ENCODE data around the gene DOK1. TPM values are rescaled to one million over a fixed set of nuclear protein-coding genes. Genes with fewer than 3 reads are reported as not detected.
A peak's percentile ranks its signal among the peaks of the same experiment; 100 is the strongest.

DOK1 gene
- total RNA-seq, 1 donor from 2014 or later, result 27.8 TPM

- Mint-ChIP-seq H3K9me3 (ENCODE audit: unreplicated experiment) (no peaks in the 10 kb centered on the region), H3K4me3 (ENCODE audit: unreplicated experiment) (peak overlapping the region; percentile 81)
- TF ChIP-seq CTCF (IDR thresholded peaks at IDR 0.05; ENCODE audit: unreplicated experiment), result no peak
These were observed 27.8 kb upstream of the DOK1 start for GRCh38 chr2:74526649-74527230.

DNA sequence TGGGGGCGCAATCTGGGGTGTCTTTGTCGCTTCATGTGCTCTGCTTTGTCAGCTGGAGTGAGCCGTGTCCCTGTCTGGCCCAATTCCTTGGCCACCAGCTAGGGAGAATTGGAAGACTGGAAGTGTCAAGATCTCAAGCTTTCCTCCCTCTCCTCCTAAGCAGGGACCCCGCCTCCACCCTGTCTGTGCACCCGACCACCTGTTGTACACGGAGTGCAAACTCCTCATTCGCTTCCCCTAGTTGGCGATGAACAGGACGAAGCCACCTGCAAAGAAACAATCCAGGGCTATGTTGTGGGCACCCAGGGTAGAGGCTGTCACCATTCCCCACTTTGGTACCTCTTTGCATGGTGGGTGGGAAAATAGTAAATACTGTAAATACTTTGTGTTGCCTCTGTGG is 26.8 kb upstream of the DOK1 start:
- no peak for DNase-seq (ENCODE audit: low spot score)
- Mint-ChIP-seq H3K4me1 (ENCODE audit: unreplicated experiment) (peaks cover 26% of the 10 kb centered on the region), H3K27me3 (ENCODE audit: unreplicated experiment) (peaks cover 12% of the 10 kb centered on the region), H3K4me3 (ENCODE audit: unreplicated experiment) (peak overlapping the region; percentile 98), H3K9me3 (ENCODE audit: unreplicated experiment) (no peaks in the 10 kb centered on the region), H3K36me3 (ENCODE audit: low read depth, unreplicated experiment) (peaks cover 43% of the 10 kb centered on the region), H3K27ac (ENCODE audit: unreplicated experiment) (no peak overlapping the region)
- TF ChIP-seq CTCF (IDR thresholded peaks at IDR 0.05; ENCODE audit: unreplicated experiment), result no peak

More at GRCh38 chr2:74526649-74527230, 27.8 kb upstream of the DOK1 start:
- H3K27me3 Mint-ChIP-seq (ENCODE audit: unreplicated experiment), result peaks cover 11% of the 10 kb centered on the region
- no peak for DNase-seq (ENCODE audit: low spot score)
- peaks cover 38% of the 10 kb centered on the region for H3K36me3 Mint-ChIP-seq (ENCODE audit: low read depth, unreplicated experiment)
- peak overlapping the region; percentile 61 for H3K27ac Mint-ChIP-seq (ENCODE audit: unreplicated experiment)
- H3K4me1 Mint-ChIP-seq (ENCODE audit: unreplicated experiment), result peaks cover 26% of the 10 kb centered on the region

DNA sequence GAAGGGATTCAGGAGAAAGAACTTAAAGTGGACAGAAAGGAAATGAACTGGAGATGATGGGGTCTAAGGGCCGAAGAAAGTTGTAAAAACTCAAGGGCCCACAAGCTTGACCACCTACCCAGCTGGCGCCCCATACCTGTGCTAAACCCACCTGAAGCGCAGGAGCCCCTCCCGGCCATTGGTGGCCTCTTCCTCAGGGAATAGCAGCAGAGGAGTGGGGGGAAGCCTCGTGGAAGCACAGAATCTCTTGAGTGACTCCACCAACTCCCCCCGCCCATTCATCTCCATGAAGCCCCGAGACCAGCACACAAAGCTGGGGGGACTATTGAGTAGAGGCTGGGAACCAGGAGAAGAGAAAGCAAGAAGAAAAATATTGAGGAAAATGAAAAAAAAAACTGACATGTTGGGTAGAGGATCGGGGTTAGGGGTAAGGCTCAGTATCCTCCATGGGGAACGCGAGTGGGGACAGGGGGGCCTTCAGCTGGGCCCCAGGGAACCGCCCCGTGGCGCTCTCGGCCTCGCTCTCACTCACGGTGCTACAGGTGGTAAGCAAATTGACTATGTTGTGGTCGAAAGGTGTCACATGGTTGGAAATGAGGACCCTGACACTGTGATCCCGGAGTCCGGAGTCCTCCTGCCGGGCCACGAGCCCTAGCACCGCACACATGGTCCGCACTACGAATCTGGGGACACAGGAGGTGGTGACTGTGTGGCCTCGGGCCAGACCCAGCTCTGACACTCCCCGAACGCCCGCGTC is 25.7 kb upstream of the DOK1 start:
- H3K9me3 Mint-ChIP-seq (ENCODE audit: unreplicated experiment), result no peaks in the 10 kb centered on the region
- no peak for TF ChIP-seq CTCF (IDR thresholded peaks at IDR 0.05; ENCODE audit: unreplicated experiment)
- peaks cover 12% of the 10 kb centered on the region for H3K27me3 Mint-ChIP-seq (ENCODE audit: unreplicated experiment)
- peak overlapping the region; percentile 98 for H3K4me3 Mint-ChIP-seq (ENCODE audit: unreplicated experiment)
- peak overlapping the region; percentile 96 for H3K27ac Mint-ChIP-seq (ENCODE audit: unreplicated experiment)
- DNase-seq (ENCODE audit: low spot score), result no peak
- peaks cover 43% of the 10 kb centered on the region for H3K36me3 Mint-ChIP-seq (ENCODE audit: low read depth, unreplicated experiment)
- H3K4me1 Mint-ChIP-seq (ENCODE audit: unreplicated experiment), result peaks cover 26% of the 10 kb centered on the region

DNA sequence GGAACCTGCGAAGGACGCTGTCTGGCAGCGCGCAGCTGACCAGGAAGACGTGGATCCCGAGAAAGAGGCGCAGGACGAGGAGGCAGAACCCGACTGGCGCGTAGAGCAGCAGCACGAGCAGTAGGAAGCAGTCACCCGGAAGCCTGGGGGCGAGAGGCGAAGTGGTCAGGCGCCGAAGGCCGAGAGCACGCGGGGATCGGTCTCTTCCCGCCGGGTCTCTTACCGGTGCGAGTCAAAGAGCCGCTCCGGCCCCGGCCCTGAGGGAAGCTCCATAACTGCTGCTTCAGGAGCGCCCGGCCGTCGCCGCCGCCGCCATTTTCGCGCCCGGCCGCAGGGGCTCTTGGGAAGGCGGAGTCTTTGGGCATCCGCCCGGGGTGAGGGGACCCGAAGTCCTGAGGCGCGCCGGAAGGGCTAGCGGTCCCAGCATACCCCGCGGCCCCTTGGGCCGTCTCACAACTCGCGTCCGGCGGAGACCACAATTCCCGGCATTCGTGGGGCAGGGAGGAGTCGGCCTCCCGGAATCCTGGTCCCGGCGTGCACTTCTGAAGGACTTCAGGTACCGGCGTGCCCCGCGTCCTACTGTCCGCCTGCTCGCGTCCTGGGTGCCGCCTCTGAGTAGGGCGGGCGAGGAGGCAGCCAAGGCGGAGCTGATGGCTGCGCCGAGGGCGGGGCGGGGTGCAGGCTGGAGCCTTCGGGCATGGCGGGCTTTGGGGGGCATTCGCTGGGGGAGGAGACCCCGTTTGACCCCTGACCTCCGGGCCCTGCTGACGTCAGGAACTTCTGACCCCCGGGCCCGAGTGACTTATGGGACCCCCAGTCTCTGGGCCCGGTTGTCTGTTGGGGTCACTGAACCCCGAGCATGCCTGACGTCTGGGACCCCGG is 24.9 kb upstream of the DOK1 start, which contains the start of the genes AUP1 and HTRA2:
TSS of gene AUP1 (minus strand) at position 350 of the 882 bp plus-strand sequence. CDS start at position 273, 77 bp downstream.
TSS of gene HTRA2 (plus strand) at position 577 of the 882 bp plus-strand sequence. CDS start at position 651, 74 bp downstream.
- H3K27me3 Mint-ChIP-seq (ENCODE audit: unreplicated experiment), result peaks cover 12% of the 10 kb centered on the region
- peaks cover 26% of the 10 kb centered on the region for H3K4me1 Mint-ChIP-seq (ENCODE audit: unreplicated experiment)
- H3K27ac Mint-ChIP-seq (ENCODE audit: unreplicated experiment), result peak within 1 kb of the TSS; percentile 96
- H3K4me3 Mint-ChIP-seq (ENCODE audit: unreplicated experiment), result peak within 1 kb of the TSS; percentile 98
- peaks cover 43% of the 10 kb centered on the region for H3K36me3 Mint-ChIP-seq (ENCODE audit: low read depth, unreplicated experiment)
- TF ChIP-seq CTCF (IDR thresholded peaks at IDR 0.05; ENCODE audit: unreplicated experiment), result no peak
- H3K9me3 Mint-ChIP-seq (ENCODE audit: unreplicated experiment), result no peaks in the 10 kb centered on the region
- peak; percentile 96 for DNase-seq (ENCODE audit: low spot score)

Data from endothelial cell (in vitro differentiated cells).